OCI-LY7 (cell line): ENCODE measurements around the gene GALNT9. TPM values are rescaled to one million over a fixed set of nuclear protein-coding genes. Genes with fewer than 3 reads are reported as not detected.

Experiments
- BruUV-seq: library from RNA; stranded (reverse); fragments of 400-500 nt; replicated peaks from 2 replicates; lab custom pipeline; 2021; lab: Mats Ljungman, UMichigan
- CTCF ChIA-PET: fragments of 300-600 bp; sonication (Branson Sonifier 250); formaldehyde crosslinking; loops from one replicate; lab custom pipeline; 2022; ENCODE audit warnings: antibody characterized with exemption; ENCODE audit not compliant: unreplicated experiment; lab: Charles Lee
- POLR2A ChIA-PET: fragments of 300-600 bp; sonication (Branson Sonifier 250); formaldehyde crosslinking; loops from one replicate; lab custom pipeline; 2022; ENCODE audit warnings: antibody characterized with exemption; lab: Charles Lee
- DNase-seq: peaks from one replicate; pipeline ENCODE4 v3.0.0-alpha.2; 2015; ENCODE audit warnings: low spot score
- H2AFZ ChIP-seq: fragments of 200-600 bp; sonication (generic), shearing (Covaris generic); 2 replicates; pipeline ENCODE4 v1.6.1; 2014; ENCODE audit warnings: mild to moderate bottlenecking, antibody characterized with exemption, low read length, moderate library complexity
- H3K27ac ChIP-seq: fragments of 200-600 bp; sonication (generic); 2 replicates; pipeline ENCODE4 v1.5.1; 2014; ENCODE audit warnings: mixed run types, low read depth, mild to moderate bottlenecking, moderate library complexity, low read length, inconsistent platforms; ENCODE audit not compliant: poor library complexity, severe bottlenecking
- H3K36me3 ChIP-seq: fragments of 200-600 bp; sonication (generic); 2 replicates; pipeline ENCODE4 v1.6.1; 2014; ENCODE audit warnings: mild to moderate bottlenecking, antibody characterized with exemption, low read length, moderate library complexity, mixed read lengths; ENCODE audit not compliant: insufficient read depth
- H3K4me1 ChIP-seq: fragments of 200-600 bp; sonication (generic); 2 replicates; pipeline ENCODE4 v1.5.1; 2014; ENCODE audit warnings: mild to moderate bottlenecking, low read length; ENCODE audit not compliant: insufficient read depth, poor library complexity, severe bottlenecking
- H3K4me2 ChIP-seq: fragments of 200-600 bp; sonication (generic); 2 replicates; pipeline ENCODE4 v1.6.1; 2014; ENCODE audit warnings: mild to moderate bottlenecking, low read length
- H3K4me3 ChIP-seq: fragments of 200-600 bp; sonication (generic); 2 replicates; pipeline ENCODE4 v1.5.1; 2014; ENCODE audit warnings: mild to moderate bottlenecking, low read depth, low read length; ENCODE audit not compliant: poor library complexity, severe bottlenecking
- H3K79me2 ChIP-seq: fragments of 200-600 bp; sonication (generic); 2 replicates; pipeline ENCODE4 v1.6.1; 2016; ENCODE audit warnings: low read depth, mild to moderate bottlenecking, low read length, moderate library complexity, mixed read lengths; ENCODE audit not compliant: insufficient read depth
- H3K9me2 ChIP-seq: fragments of 200-600 bp; sonication (generic); 2 replicates; pipeline ENCODE4 v1.6.1; 2016; ENCODE audit warnings: mild to moderate bottlenecking, low read length, mixed read lengths; ENCODE audit not compliant: insufficient read depth
- H3K9me3 ChIP-seq: fragments of 200-600 bp; sonication (generic); 2 replicates; pipeline ENCODE4 v1.6.1; 2014; ENCODE audit warnings: mild to moderate bottlenecking, mixed run types, low read length, mixed read lengths
- H4K20me1 ChIP-seq: fragments of 200-600 bp; sonication (generic); 2 replicates; pipeline ENCODE4 v1.6.1; 2014; ENCODE audit warnings: mild to moderate bottlenecking, antibody characterized with exemption, low read length, moderate library complexity, mixed read lengths; ENCODE audit not compliant: insufficient read depth
- EZH2phosphoT487 ChIP-seq: fragments of 200-600 bp; sonication (generic); IDR thresholded peaks from 2 replicates; pipeline ENCODE4 v1.6.1; 2018; ENCODE audit warnings: low read depth, borderline replicate concordance, mild to moderate bottlenecking, mixed run types, antibody characterized with exemption, low read length, moderate library complexity, mixed read lengths
- intact Hi-C: fragments of 100-400 bp; cut with micrococcal nuclease; formaldehyde crosslinking; loops from one replicate; pipeline ENCODE4 v1.10.0; 2022; ENCODE audit not compliant: unreplicated experiment
- total RNA-seq, 2 experiments: library from RNA; depleted of rRNA in 1 of 2; stranded (reverse); fragments of >200 nt in 1 of 2; shearing (Covaris generic) in 1 of 2; gene quantifications; 2 replicates each; pipeline ENCODE4 v1.2.3, GENCODE V29; 2014 to 2022
- TF ChIP-seq, protein P1 (sequence below): fragments of 200-600 bp; sonication (generic); conservative IDR thresholded peaks from 2 replicates; pipeline ENCODE4 v1.5.1; 2014; ENCODE audit warnings: mild to moderate bottlenecking, antibody characterized with exemption, low read length, moderate library complexity, mixed read lengths

GALNT9 gene
- total RNA-seq, 2 experiments from 2014 or later, result 0.28 TPM; not detected in 1

DNA sequence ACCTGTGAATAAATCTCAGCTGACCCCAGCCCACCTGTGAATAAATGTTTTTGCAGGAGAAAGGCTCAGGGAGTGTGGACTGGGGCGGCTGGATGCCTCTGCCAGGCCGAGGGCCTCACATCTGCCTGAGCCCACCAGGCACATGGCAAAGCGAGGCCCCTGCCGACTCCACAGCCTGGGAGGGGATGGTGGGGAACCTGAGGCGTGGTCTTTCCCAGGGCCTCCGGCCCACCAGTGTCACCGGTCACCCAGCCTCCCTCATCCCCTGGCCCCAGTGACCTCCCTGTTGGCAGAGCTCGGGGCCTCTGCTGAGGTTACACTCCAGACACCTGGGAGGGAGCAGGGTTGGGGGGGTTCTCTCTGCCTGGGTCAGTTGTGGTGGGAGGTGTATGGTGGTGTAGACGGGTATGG lies 177.0 kb downstream of the GALNT9 start:
- Histone ChIP-seq H3K4me3 (no peak overlapping the region), H3K4me1 (no peaks in the 10 kb centered on the region), H3K9me3 (peaks cover 17% of the 10 kb centered on the region), H3K27ac (no peak overlapping the region), H3K9me2 (no peaks in the 10 kb centered on the region), H3K36me3 (peaks cover 63% of the 10 kb centered on the region), H3K79me2 (no peaks in the 10 kb centered on the region), H3K4me2 (no peak overlapping the region), H2AFZ (no peak overlapping the region), H4K20me1 (no peaks in the 10 kb centered on the region)
- TF ChIP-seq, protein P1, sequence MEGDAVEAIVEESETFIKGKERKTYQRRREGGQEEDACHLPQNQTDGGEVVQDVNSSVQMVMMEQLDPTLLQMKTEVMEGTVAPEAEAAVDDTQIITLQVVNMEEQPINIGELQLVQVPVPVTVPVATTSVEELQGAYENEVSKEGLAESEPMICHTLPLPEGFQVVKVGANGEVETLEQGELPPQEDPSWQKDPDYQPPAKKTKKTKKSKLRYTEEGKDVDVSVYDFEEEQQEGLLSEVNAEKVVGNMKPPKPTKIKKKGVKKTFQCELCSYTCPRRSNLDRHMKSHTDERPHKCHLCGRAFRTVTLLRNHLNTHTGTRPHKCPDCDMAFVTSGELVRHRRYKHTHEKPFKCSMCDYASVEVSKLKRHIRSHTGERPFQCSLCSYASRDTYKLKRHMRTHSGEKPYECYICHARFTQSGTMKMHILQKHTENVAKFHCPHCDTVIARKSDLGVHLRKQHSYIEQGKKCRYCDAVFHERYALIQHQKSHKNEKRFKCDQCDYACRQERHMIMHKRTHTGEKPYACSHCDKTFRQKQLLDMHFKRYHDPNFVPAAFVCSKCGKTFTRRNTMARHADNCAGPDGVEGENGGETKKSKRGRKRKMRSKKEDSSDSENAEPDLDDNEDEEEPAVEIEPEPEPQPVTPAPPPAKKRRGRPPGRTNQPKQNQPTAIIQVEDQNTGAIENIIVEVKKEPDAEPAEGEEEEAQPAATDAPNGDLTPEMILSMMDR, result no peak
- TF ChIP-seq EZH2phosphoT487, result no peak
- POLR2A ChIA-PET, result no interaction called here
- CTCF ChIA-PET, result interaction anchor here (0.6 kb wide), 1 partner anchor 275 kb away, joined by 7 read pairs; no protein-coding TSS in a partner anchor
- intact Hi-C loops, result loop anchor here (2.0 kb wide), 1 partner anchor 262 kb away; no protein-coding TSS in a partner anchor
- no TSS peak for BruUV-seq
- DNase-seq, result no peak

DNA sequence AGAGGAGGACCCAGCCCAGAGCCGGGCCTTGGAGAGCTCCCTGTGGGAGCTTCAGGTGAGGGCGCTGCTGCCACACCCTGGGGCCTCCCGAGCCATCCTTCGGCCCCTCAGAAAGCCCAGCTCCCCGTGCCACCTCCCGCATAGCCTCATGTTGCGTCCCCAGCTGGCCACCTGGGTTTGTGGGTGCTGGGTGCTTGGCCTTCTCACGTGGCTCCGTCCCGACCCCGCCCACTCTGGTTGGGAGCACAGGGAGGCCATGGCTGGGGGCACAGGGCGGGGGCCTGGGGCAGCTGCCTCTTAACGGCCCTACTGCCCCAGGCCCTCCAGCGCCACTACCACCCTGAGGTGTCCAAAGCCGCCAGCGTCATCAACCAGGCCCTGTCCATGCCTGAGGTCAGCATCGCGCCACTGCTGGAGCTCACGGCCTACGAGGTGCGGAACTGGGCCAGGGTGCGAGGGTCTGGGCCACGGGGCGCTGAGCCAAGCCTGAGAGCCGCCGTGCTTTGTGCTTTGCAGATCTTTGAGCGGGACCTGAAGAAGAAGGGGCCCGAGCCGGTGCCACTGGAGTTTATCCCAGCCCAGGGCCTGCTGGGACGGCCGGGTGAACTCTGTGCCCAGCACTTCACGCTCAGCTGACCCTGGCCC lies 177.5 kb downstream of the GALNT9 start:
- H4K20me1 ChIP-seq, result no peaks in the 10 kb centered on the region
- H3K4me2 ChIP-seq, result no peak overlapping the region
- H3K36me3 ChIP-seq, result peaks cover 63% of the 10 kb centered on the region
- intact Hi-C loops, result loop anchor here (2.0 kb wide), 1 partner anchor 263 kb away; no protein-coding TSS in a partner anchor
- DNase-seq, result no peak
- H3K9me2 ChIP-seq, result no peaks in the 10 kb centered on the region
- H3K27ac ChIP-seq, result no peak overlapping the region
- no peaks in the 10 kb centered on the region for H3K79me2 ChIP-seq
- H2AFZ ChIP-seq, result no peak overlapping the region
- H3K9me3 ChIP-seq, result peaks cover 12% of the 10 kb centered on the region
- POLR2A ChIA-PET, result no interaction called here
- BruUV-seq, result no TSS peak
- CTCF ChIA-PET, result interaction anchor here (0.6 kb wide), 1 partner anchor 274 kb away, joined by 7 read pairs; no protein-coding TSS in a partner anchor
- H3K4me3 ChIP-seq, result no peak overlapping the region
- H3K4me1 ChIP-seq, result no peaks in the 10 kb centered on the region
- TF ChIP-seq EZH2phosphoT487, result no peak
- TF ChIP-seq, protein P1, result no peak

DNA sequence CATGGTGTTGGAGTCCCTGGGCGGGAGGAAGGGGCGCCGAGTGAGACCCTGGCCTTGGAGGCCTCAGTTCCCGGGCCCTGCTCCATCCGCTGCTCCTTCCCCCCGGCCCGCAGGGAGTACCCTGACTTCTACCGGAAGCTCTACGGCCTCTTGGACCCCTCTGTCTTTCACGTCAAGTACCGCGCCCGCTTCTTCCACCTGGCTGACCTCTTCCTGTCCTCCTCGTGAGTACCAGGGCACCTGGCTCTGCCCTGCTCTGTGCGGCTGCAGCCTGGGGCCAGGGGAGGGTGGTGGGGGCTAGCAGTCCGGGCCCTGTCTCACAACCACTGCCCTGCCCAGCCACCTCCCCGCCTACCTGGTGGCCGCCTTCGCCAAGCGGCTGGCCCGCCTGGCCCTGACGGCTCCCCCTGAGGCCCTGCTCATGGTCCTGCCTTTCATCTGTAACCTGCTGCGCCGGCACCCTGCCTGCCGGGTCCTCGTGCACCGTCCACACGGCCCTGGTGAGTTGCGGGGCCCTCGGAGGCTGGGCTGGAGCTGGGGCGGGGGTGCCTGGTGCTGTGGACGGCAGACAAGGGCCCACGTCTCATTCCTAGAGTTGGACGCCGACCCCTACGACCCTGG lies 178.1 kb downstream of the GALNT9 start:
- H3K36me3 ChIP-seq, result peaks cover 63% of the 10 kb centered on the region
- H3K4me2 ChIP-seq, result no peak overlapping the region
- no peaks in the 10 kb centered on the region for H3K4me1 ChIP-seq
- H3K27ac ChIP-seq, result no peak overlapping the region
- TF ChIP-seq, protein P1, result no peak
- no peak for TF ChIP-seq EZH2phosphoT487
- ChIA-PET POLR2A (no interaction called here), CTCF (no interaction called here)
- DNase-seq, result no peak
- TSS peak; percentile 48 for BruUV-seq
- intact Hi-C loops, result no loop called here
- no peaks in the 10 kb centered on the region for H4K20me1 ChIP-seq
- peaks cover 6% of the 10 kb centered on the region for H3K9me3 ChIP-seq
- H3K9me2 ChIP-seq, result no peaks in the 10 kb centered on the region
- H3K4me3 ChIP-seq, result no peak overlapping the region
- peaks cover 3% of the 10 kb centered on the region; the same call in 1 of the 2 replicates for H3K79me2 ChIP-seq
- H2AFZ ChIP-seq, result no peak overlapping the region
